ENCODE measurements around the gene TEKTIP1.
"Not testable (repeated sequence)": the region's sequence is repeated elsewhere in the genome, so short reads cannot be mapped to it uniquely, and the experiment has no call there.

The TEKTIP1 gene

DNA sequence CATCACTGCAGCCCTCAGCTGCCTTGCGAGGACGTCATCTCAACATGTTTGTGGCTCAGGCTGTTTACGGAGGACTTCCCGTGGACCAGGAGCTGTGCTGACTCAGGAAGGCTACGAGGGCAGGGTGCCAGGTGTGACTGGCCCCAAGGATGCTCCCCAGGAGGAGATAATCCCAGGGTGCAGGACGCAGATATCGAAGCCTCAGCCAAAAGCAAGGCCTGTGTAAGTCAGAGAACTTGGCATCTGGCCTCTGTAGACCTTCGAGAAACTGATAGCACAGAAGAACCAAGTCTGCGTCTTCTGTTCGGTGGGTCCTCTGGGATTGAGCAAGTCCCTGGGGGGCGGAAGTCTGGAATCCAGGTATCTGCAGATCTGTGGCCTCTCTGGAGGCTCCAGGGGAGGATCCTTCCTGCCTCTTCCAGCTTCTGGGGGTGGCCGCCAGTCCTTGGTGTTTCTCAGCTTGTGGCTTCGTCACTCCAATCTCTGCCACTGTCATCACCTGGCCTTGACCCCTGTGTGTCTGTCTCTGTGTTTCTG lies 35.9 kb upstream of the TEKTIP1 start:
- no peak for DNase-seq (ENCODE audit: low read depth, low spot score)
- no peak overlapping the region for H3K4me3 ChIP-seq (ENCODE audit: low read depth, low read length)
- in situ Hi-C loops (cut with HindIII; ENCODE audit: low sequenced_read_pairs): no loop called here
- TF ChIP-seq, protein P1, sequence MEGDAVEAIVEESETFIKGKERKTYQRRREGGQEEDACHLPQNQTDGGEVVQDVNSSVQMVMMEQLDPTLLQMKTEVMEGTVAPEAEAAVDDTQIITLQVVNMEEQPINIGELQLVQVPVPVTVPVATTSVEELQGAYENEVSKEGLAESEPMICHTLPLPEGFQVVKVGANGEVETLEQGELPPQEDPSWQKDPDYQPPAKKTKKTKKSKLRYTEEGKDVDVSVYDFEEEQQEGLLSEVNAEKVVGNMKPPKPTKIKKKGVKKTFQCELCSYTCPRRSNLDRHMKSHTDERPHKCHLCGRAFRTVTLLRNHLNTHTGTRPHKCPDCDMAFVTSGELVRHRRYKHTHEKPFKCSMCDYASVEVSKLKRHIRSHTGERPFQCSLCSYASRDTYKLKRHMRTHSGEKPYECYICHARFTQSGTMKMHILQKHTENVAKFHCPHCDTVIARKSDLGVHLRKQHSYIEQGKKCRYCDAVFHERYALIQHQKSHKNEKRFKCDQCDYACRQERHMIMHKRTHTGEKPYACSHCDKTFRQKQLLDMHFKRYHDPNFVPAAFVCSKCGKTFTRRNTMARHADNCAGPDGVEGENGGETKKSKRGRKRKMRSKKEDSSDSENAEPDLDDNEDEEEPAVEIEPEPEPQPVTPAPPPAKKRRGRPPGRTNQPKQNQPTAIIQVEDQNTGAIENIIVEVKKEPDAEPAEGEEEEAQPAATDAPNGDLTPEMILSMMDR (IDR thresholded peaks at IDR 0.05; ENCODE audit: low read depth, low read length): no peak

DNA sequence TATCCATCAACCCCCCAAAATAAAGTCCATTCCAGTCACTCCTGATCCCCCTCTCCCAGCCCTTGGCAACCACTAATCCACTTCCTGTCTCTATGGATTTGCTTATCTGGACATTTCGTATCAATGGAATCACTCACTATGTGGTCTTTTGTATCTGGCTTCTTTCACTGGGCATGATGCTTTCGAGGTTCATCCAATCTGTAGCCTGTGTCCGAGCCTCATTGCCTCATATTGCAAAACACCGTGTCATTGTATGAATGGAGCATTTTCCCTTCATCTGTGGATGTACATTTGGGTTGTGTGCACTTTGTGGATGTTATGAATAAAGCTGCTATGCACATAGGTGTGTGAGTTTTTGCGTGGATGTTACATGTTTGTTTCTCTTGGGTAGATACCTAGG lies 34.2 kb upstream of the TEKTIP1 start:
- no peak for DNase-seq (ENCODE audit: low read depth, low spot score)
- in situ Hi-C loops (cut with HindIII; ENCODE audit: low sequenced_read_pairs): no loop called here
- TF ChIP-seq, protein P1 (IDR thresholded peaks at IDR 0.05; ENCODE audit: low read depth, low read length): no peak
- H3K4me3 ChIP-seq (ENCODE audit: low read depth, low read length): no peak overlapping the region

DNA sequence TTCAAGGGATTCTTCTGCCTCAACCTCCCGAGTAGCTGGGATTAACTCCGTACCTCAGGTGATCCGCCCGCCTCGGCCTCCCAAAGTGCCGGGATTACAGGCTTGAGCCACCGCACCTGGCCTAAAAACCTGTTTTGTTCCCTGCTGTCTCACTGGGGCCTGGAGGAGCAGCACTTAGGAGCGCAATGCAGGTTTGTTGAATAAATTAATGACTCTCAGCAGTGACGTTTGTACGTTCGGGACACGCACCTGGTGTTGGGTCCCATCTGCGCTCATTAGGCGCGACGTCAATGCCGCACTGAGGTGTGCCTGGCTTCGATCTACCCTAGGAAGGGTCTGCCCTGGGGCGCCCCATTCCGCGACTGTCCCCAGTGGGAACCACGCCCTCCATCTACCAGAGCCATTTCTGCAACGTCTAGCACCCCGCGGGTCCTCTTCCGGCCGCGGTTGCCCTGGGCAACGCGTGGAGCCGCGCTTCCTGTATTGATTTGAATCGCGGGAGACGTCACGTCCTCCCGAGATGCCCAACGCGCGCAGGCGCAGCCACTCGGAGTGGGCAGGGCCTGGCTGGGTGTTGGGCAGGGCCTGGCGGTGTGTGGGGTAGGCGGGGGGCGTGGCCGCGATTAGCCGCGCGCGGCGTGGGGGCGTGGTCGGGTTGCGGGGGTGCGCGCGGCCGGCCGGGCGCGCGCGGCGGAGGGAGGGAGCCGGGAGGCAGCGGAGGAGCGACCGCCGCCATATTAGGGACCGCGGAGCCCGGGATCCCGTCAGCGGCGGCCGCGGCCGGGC lies 33.2 kb upstream of the TEKTIP1 start, which contains the start of gene FZR1:
FZR1 (plus strand) TSS at position 714 of the 786 bp plus-strand sequence. CDS start 16,679 bp downstream, outside the sequence.
- TF ChIP-seq, protein P1 (IDR thresholded peaks at IDR 0.05; ENCODE audit: low read depth, low read length): no peak

DNA sequence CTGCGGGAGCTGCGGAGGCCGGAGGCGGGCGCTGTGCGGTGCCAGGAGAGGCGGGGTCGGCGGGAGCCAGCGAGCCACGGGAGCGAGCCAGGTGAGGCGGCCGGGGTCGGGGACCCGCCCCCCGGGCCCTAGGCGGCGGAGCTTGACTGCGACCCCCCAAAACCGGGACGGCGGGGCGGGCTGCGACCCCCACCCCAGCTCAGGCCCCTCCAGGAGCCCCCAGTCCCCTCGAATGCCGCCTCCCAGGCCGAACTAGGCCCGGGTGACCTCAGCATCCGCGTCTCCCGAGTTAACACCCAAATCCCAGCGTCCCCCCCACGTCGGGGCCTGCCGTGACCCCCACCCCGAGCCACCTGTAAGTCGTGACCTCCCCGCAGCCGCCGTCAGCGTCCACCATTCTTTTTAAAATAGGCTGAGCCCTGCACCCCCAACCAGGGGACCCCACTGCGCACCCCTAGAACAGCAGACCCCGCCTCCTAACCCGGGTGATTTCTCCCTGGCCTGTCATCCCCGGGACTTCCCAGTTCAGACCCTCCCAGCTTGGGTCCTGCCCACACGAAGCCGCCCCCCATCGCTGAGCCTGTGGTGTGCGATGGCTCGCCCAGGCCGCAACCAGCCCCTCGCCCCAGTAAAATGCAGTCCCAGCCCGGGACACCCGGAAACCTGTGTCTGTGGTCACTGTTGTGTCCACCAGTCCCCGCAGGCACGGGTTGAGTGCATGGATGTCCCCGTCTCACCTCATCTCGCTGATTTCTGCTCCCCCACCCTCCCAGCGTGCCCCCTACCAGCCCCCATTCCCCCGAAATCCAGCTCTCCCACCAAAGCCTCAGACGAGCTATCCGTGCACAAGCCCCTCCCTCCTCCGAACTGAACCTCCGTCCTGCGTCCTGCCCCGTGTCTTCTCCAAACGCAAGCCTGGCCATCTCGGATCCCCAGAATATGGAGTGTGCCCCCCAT lies 32.3 kb upstream of the TEKTIP1 start:
- TF ChIP-seq, protein P1 (IDR thresholded peaks at IDR 0.05; ENCODE audit: low read depth, low read length): no peak
- peak overlapping the region; percentile 90 for H3K4me3 ChIP-seq (ENCODE audit: low read depth, low read length)
- in situ Hi-C loops (cut with HindIII; ENCODE audit: low sequenced_read_pairs): no loop called here
- no peak for DNase-seq (ENCODE audit: low read depth, low spot score)

More for the DNA sequence above, 33.2 kb upstream of the TEKTIP1 start, which contains the start of gene FZR1:
- DNase-seq (ENCODE audit: low read depth, low spot score): peak; percentile 99
- peak within 1 kb of the TSS; percentile 90 for H3K4me3 ChIP-seq (ENCODE audit: low read depth, low read length)
- in situ Hi-C loops (cut with HindIII; ENCODE audit: low sequenced_read_pairs): no loop called here

DNA sequence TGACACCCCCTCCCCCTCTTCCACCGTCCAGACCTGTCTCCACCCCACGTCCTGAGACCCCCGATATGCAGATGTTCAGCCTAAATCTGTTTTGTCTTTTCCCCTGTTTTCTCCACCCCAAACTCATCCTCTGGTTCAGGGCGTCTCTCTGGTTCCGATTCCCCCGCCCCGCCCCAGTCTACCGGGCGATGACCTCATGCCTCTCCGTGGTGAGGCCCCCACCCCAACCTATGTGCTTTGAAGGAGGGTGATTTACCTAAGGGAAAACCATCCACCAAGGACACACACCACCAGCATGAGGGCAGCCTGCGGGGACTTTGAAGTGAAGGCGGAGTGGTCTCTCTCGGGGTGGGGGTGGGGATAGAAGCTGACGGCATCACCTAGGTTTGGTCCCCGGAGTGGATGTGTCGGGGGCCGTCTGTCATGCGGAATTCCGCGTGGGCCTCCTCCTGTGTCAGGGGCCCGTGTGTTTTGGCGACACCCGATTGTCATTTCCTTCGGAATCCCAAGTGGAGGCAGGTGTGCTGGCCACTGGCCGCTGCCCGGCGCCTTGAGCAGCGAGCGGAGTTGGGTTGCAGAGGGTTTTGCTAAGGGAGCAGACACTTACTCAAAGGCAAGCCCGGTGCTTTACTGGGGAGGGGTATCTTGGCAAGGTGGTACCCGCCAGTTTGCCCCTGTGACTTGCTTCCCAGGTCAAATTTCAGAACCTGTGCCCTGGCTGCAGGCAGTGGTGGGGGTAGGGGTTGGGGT lies 31.4 kb upstream of the TEKTIP1 start:
- peak overlapping the region; percentile 90 for H3K4me3 ChIP-seq (ENCODE audit: low read depth, low read length)
- no peak for DNase-seq (ENCODE audit: low read depth, low spot score)
- TF ChIP-seq, protein P1 (IDR thresholded peaks at IDR 0.05; ENCODE audit: low read depth, low read length): no peak
- in situ Hi-C loops (cut with HindIII; ENCODE audit: low sequenced_read_pairs): no loop called here

DNA sequence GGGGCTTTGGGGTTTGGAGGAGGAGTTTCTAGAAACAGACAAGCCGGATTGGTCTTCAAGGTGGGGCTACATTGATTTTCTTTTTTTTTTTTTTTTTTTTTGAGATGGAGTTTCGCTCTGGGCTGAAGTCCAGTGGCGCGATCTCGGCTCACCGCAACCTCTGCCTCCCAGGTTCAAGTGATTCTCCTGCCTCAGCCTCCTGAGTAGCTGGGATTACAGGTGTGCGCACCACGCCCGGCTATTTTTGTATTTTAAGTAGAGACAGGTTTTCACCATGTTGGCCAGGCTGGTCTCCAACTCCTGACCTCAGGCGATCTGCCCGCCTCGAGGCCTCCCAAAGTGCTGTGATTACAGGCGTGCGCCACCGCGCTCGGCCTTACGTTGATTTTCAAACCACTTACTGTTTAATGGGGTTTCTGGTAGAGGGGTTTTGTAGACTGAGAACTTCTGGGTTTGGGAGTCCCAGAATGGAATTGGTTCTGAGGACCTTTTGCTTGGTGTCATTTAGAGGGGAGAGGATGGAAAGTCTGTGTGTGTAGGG lies 30.8 kb upstream of the TEKTIP1 start:
- DNase-seq (ENCODE audit: low read depth, low spot score); in situ Hi-C loops (cut with HindIII; ENCODE audit: low sequenced_read_pairs); H3K4me3 ChIP-seq (ENCODE audit: low read depth, low read length): not testable (repeated sequence)

Data from astrocyte of the spinal cord (primary cell).